Sciatic nerve (tissue), 2 donors: ENCODE data around the gene H6PD. TPM values are rescaled to one million over a fixed set of nuclear protein-coding genes. Genes with fewer than 3 reads are reported as not detected.
"Not testable (repeated sequence)": the region's sequence is repeated elsewhere in the genome, so short reads cannot be mapped to it uniquely, and the experiment has no call there.

ENCODE experiments used
- ATAC-seq: fragments of 200-7000 bp; cut with Tn5 transposase; one replicate; pipeline ENCODE4 v1.9.1; 2020; ENCODE audit warnings: mild to moderate bottlenecking, moderate library complexity
- DNase-seq: peaks from one replicate; pipeline ENCODE4 v3.0.0-alpha.2; 2020; ENCODE audit warnings: low spot score
- intact Hi-C: fragments of 100-400 bp; cut with DNase I; formaldehyde crosslinking; loops from one replicate; pipeline ENCODE4 v1.14.2; 2022
- total RNA-seq: library from RNA; stranded (reverse); fragmentation: NEBNext Ultra II Directional; extraction: Animal tissue kit (Norgen Biotek cat#: 25700); gene quantifications from one replicate; pipeline ENCODE4 v1.2.1, GENCODE V29; 2021
- donor health status: DM: no; HTN: no; CAD: no.
- donor health status: DM: no; HTN: no; CAD: no.

H6PD gene
- total RNA-seq, 1 donor from 2014 or later: 52.9 TPM

GRCh38 chr1:9286556-9286955 lies 52.0 kb downstream of the H6PD start:
- no peak for DNase-seq
- intact Hi-C loops: loop anchor here (10.0 kb wide), 1 partner anchor 198 kb away; no protein-coding TSS in a partner anchor
- ATAC-seq: no peak

- ATAC-seq (no peak), DNase-seq (peak; percentile 87)
- intact Hi-C loops: loop anchor here (10.0 kb wide), 1 partner anchor 196 kb away; no protein-coding TSS in a partner anchor
Measured at GRCh38 chr1:9289090-9289534, 54.5 kb downstream of the H6PD start.

GRCh38 chr1:9289711-9290485 lies 55.3 kb downstream of the H6PD start:
- ATAC-seq (peak; percentile 84), DNase-seq (no peak)
- intact Hi-C loops: loop anchor here (10.0 kb wide), 1 partner anchor 195 kb away; no protein-coding TSS in a partner anchor

GRCh38 chr1:9291914-9292360 lies 57.4 kb downstream of the H6PD start:
- intact Hi-C loops: no loop called here
- DNase-seq: peak; percentile 82
- no peak for ATAC-seq

GRCh38 chr1:9292361-9293240 lies 58.0 kb downstream of the H6PD start, which contains the start of gene SPSB1:
Gene SPSB1, plus strand, starts transcription at chr1:9292894. Its CDS starts 62,998 bp downstream, at chr1:9355892.
- ATAC-seq: peak; percentile 37
- intact Hi-C loops: no loop called here
- DNase-seq: peak; percentile 86

GRCh38 chr1:9293241-9293532 lies 58.6 kb downstream of the H6PD start:
- DNase-seq: no peak
- no peak for ATAC-seq
- intact Hi-C loops: no loop called here

- DNase-seq: no peak
- intact Hi-C loops: no loop called here
- ATAC-seq: no peak
Measured at GRCh38 chr1:9293533-9294404, 59.2 kb downstream of the H6PD start.

- ATAC-seq (no peak), DNase-seq (no peak)
- intact Hi-C loops: no loop called here
Measured at GRCh38 chr1:9294405-9294773, 59.8 kb downstream of the H6PD start.

- DNase-seq (no peak), ATAC-seq (peak; percentile 46)
- intact Hi-C loops: no loop called here
Measured at GRCh38 chr1:9294910-9295636, 60.5 kb downstream of the H6PD start.

- DNase-seq: no peak
- ATAC-seq: no peak
- intact Hi-C loops: no loop called here
Measured at GRCh38 chr1:9295884-9296283, 61.3 kb downstream of the H6PD start.

- no peak for DNase-seq
- ATAC-seq: peak; percentile 68
- intact Hi-C loops: no loop called here
Measured at GRCh38 chr1:9296850-9297249, 62.3 kb downstream of the H6PD start.

- no peak for ATAC-seq
- intact Hi-C loops: no loop called here
Measured at GRCh38 chr1:9297831-9298230, 63.3 kb downstream of the H6PD start.

GRCh38 chr1:9298282-9298681 lies 63.7 kb downstream of the H6PD start:
- ATAC-seq (no peak), DNase-seq (no peak)
- intact Hi-C loops: no loop called here

More at GRCh38 chr1:9297831-9298230, 63.3 kb downstream of the H6PD start:
- DNase-seq: no peak

GRCh38 chr1:9299571-9300541 lies 65.3 kb downstream of the H6PD start:
- intact Hi-C loops, ATAC-seq, DNase-seq: not testable (repeated sequence)

- ATAC-seq (no peak), DNase-seq (no peak)
- intact Hi-C loops: no loop called here
Measured at GRCh38 chr1:9300573-9300972, 66.0 kb downstream of the H6PD start.

GRCh38 chr1:9302745-9303524 lies 68.4 kb downstream of the H6PD start:
- intact Hi-C loops: no loop called here
- ATAC-seq (peak; percentile 41), DNase-seq (no peak)
